Prostate gland (tissue), 2 donors: ENCODE data around the gene SLITRK3.

Experiments
- POLR2A ChIP-seq: fragments of 450-650 bp; IDR thresholded peaks from one replicate; pipeline ENCODE4 v1.6.1; 2016; ENCODE audit warnings: antibody characterized with exemption, mild to moderate bottlenecking
- POLR2AphosphoS5 ChIP-seq: sonication (generic); formaldehyde crosslinking; IDR thresholded peaks from one replicate; pipeline ENCODE4 v1.6.1; 2017; ENCODE audit warnings: antibody characterized with exemption
- TF ChIP-seq, protein P1 (sequence below), 4 experiments: fragments of 200-600 bp in 2 of 4; fragments of 450-650 bp in 2 of 4; sonication (generic) in 2 of 4; IDR thresholded peaks; 1 replicate in 3 of 4; 2 replicates in 1 of 4; pipeline ENCODE4 v1.5.1; 2016 to 2019; ENCODE audit warnings: antibody characterized with exemption in 4 of 4, mild to moderate bottlenecking in 2 of 4, moderate library complexity in 2 of 4

DNA sequence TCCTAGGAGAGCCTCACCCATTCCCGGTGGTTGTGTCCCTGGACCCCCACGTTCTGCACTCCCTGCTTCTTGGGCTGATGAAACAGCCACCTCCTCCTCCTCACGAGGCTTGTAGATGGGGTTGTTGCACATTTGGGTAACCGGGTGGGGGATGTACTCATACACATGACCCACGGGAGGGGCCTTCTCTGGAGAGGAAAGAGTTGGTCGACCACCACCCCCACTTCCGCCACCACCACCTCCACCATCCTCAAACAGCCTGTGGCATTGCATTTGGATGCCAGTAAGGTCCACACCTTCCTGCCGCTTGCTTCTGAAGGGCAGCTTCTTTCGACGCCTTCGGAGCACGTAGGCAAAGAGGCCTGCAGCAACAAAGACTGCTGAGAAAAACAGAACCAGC lies 7.7 kb downstream of the SLITRK3 start:
- TF ChIP-seq, protein P1, sequence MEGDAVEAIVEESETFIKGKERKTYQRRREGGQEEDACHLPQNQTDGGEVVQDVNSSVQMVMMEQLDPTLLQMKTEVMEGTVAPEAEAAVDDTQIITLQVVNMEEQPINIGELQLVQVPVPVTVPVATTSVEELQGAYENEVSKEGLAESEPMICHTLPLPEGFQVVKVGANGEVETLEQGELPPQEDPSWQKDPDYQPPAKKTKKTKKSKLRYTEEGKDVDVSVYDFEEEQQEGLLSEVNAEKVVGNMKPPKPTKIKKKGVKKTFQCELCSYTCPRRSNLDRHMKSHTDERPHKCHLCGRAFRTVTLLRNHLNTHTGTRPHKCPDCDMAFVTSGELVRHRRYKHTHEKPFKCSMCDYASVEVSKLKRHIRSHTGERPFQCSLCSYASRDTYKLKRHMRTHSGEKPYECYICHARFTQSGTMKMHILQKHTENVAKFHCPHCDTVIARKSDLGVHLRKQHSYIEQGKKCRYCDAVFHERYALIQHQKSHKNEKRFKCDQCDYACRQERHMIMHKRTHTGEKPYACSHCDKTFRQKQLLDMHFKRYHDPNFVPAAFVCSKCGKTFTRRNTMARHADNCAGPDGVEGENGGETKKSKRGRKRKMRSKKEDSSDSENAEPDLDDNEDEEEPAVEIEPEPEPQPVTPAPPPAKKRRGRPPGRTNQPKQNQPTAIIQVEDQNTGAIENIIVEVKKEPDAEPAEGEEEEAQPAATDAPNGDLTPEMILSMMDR (IDR thresholded peaks at IDR 0.05) = no peak
- TF ChIP-seq POLR2A (no peak), POLR2AphosphoS5 (no peak)
